ENCODE data around the gene ILKAP.

GRCh38 chr2:238182362-238182761, 21.1 kb downstream of the ILKAP start:
- TF ChIP-seq CTCF (IDR thresholded peaks at IDR 0.05; ENCODE audit: low read length) (no peak), EZH2 (IDR thresholded peaks at IDR 0.05; ENCODE audit: borderline replicate concordance, low read length) (no peak)
